ENCODE measurements around the gene TMPRSS4. TPM values are rescaled to one million over a fixed set of nuclear protein-coding genes. Genes with fewer than 3 reads are reported as not detected.

TMPRSS4 gene
- total RNA-seq, 1 experiment from 2014 or later: 1.4 TPM

GRCh38 chr11:118084247-118084646 is 7.4 kb downstream of the TMPRSS4 start:
- peaks cover 21% of the 10 kb centered on the region for H3K9me3 Mint-ChIP-seq
- ATAC-seq (no peak), DNase-seq (ENCODE audit: low spot score) (no peak)
- ChIA-PET CTCF (no interaction called here), POLR2A (no interaction called here)
- H3K36me3 Mint-ChIP-seq: no peaks in the 10 kb centered on the region
- no peaks in the 10 kb centered on the region; the same call in 1 of the 2 replicates for H3K27me3 Mint-ChIP-seq (ENCODE audit: low read depth)
- no peak overlapping the region for H3K4me3 Mint-ChIP-seq
- H3K27ac Mint-ChIP-seq: no peak overlapping the region; the same call in 1 of the 2 replicates
- peaks cover 14% of the 10 kb centered on the region for H3K4me1 Mint-ChIP-seq
- TF ChIP-seq OVOL2 (CRISPR knock-in tag; IDR thresholded peaks at IDR 0.05; ENCODE audit: borderline replicate concordance) (no peak), ETV6 (CRISPR knock-in tag; IDR thresholded peaks at IDR 0.05) (no peak), NR3C1 (CRISPR knock-in tag; conservative IDR thresholded peaks at IDR 0.05; ENCODE audit: low read depth) (no peak), SMAD4 (CRISPR knock-in tag; IDR thresholded peaks at IDR 0.05) (no peak), E2F4 (CRISPR knock-in tag; IDR thresholded peaks at IDR 0.05; ENCODE audit: borderline replicate concordance, low read depth) (no peak), EMX1 (CRISPR knock-in tag; IDR thresholded peaks at IDR 0.05) (no peak)

- no peak for ATAC-seq
- Mint-ChIP-seq H3K27me3 (ENCODE audit: low read depth) (no peaks in the 10 kb centered on the region; the same call in 1 of the 2 replicates), H3K4me3 (no peak overlapping the region), H3K9me3 (peaks cover 21% of the 10 kb centered on the region), H3K4me1 (peaks cover 14% of the 10 kb centered on the region), H3K27ac (no peak overlapping the region), H3K36me3 (no peaks in the 10 kb centered on the region)
- ChIA-PET CTCF (no interaction called here), POLR2A (no interaction called here)
- TF ChIP-seq KAT7 (CRISPR knock-in tag; IDR thresholded peaks at IDR 0.05; ENCODE audit: borderline replicate concordance): no peak
- no peak for TF ChIP-seq USF2 (CRISPR knock-in tag; IDR thresholded peaks at IDR 0.05)
- no peak for TF ChIP-seq E2F1 (CRISPR knock-in tag; IDR thresholded peaks at IDR 0.05)
- no peak for DNase-seq (ENCODE audit: low spot score)
Measured at GRCh38 chr11:118084656-118085055, 7.8 kb downstream of the TMPRSS4 start.

GRCh38 chr11:118086913-118087768 is 10.3 kb downstream of the TMPRSS4 start, which contains the start of gene SMIM35:
SMIM35 (minus strand) TSS chr11:118086963; CDS start chr11:118086757, 206 bp downstream.
- ChIA-PET POLR2A (no interaction called here), CTCF (interaction anchor here (1.0 to 1.6 kb wide), 3 partner anchors 16 to 111 kb away, joined by 3 to 6 read pairs (median 3); no protein-coding TSS in a partner anchor)
- peaks cover 9% of the 10 kb centered on the region for H3K4me1 Mint-ChIP-seq
- H3K4me3 Mint-ChIP-seq: no peak within 1 kb of the TSS
- H3K27me3 Mint-ChIP-seq (ENCODE audit: low read depth): no peaks in the 10 kb centered on the region; the same call in 1 of the 2 replicates
- ATAC-seq (no peak), DNase-seq (ENCODE audit: low spot score) (no peak)
- H3K9me3 Mint-ChIP-seq: peaks cover 21% of the 10 kb centered on the region
- H3K27ac Mint-ChIP-seq: no peak within 1 kb of the TSS
- H3K36me3 Mint-ChIP-seq: no peaks in the 10 kb centered on the region
- no peak for TF ChIP-seq CDX4 (CRISPR knock-in tag; IDR thresholded peaks at IDR 0.05; ENCODE audit: borderline replicate concordance)
- TF ChIP-seq MYBL2 (CRISPR knock-in tag; IDR thresholded peaks at IDR 0.05): no peak
- TF ChIP-seq TCF7 (CRISPR knock-in tag; IDR thresholded peaks at IDR 0.05; ENCODE audit: low read depth): no peak
- no peak for TF ChIP-seq HMGA2 (CRISPR knock-in tag; IDR thresholded peaks at IDR 0.05)
- no peak for TF ChIP-seq GRHL2 (CRISPR knock-in tag; IDR thresholded peaks at IDR 0.05; ENCODE audit: insufficient replicate concordance, severe bottlenecking)
- TF ChIP-seq STAT6 (CRISPR knock-in tag; conservative IDR thresholded peaks at IDR 0.05; ENCODE audit: low read depth): no peak
- no peak for TF ChIP-seq E2F5 (CRISPR knock-in tag; IDR thresholded peaks at IDR 0.05)
- TF ChIP-seq ZSCAN18 (CRISPR knock-in tag; IDR thresholded peaks at IDR 0.05): no peak

Data from WTC11 (cell line).